ENCODE measurements around the gene C2orf66.

- TF ChIP-seq, protein P1, sequence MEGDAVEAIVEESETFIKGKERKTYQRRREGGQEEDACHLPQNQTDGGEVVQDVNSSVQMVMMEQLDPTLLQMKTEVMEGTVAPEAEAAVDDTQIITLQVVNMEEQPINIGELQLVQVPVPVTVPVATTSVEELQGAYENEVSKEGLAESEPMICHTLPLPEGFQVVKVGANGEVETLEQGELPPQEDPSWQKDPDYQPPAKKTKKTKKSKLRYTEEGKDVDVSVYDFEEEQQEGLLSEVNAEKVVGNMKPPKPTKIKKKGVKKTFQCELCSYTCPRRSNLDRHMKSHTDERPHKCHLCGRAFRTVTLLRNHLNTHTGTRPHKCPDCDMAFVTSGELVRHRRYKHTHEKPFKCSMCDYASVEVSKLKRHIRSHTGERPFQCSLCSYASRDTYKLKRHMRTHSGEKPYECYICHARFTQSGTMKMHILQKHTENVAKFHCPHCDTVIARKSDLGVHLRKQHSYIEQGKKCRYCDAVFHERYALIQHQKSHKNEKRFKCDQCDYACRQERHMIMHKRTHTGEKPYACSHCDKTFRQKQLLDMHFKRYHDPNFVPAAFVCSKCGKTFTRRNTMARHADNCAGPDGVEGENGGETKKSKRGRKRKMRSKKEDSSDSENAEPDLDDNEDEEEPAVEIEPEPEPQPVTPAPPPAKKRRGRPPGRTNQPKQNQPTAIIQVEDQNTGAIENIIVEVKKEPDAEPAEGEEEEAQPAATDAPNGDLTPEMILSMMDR (conservative IDR thresholded peaks at IDR 0.05): no peak
- no peak for TF ChIP-seq EZH2 (IDR thresholded peaks at IDR 0.05; ENCODE audit: low read depth)
Measured at GRCh38 chr2:196821195-196821594, 12.0 kb upstream of the C2orf66 start.

Data from PC-9 (cell line).